Keratinocyte (primary cell): ENCODE data around the gene FXR1. TPM values are rescaled to one million over a fixed set of nuclear protein-coding genes. Genes with fewer than 3 reads are reported as not detected.

Experiments used
- DNase-seq: peaks from one replicate; pipeline ENCODE4 v3.0.0-alpha.2; 2011; ENCODE audit warnings: low read depth, missing footprints, low spot score
- FAIRE-seq: peaks from 2 replicates; lab custom pipeline; 2011; peaks lifted over from hg19 to GRCh38; lab: Jason Lieb, UNC
- H2AFZ ChIP-seq: 2 replicates; pipeline ENCODE4 v1.6.0; 2012; ENCODE audit warnings: low read length, control low read depth, inconsistent platforms; ENCODE audit not compliant: control insufficient read depth
- H3K27ac ChIP-seq: 2 replicates; pipeline ENCODE4 v1.5.1; 2011; ENCODE audit warnings: low read length; ENCODE audit not compliant: control insufficient read depth, insufficient read depth
- H3K27me3 ChIP-seq: 3 replicates; pipeline ENCODE4 v1.6.0; 2011; ENCODE audit warnings: low read length; ENCODE audit not compliant: control insufficient read depth, insufficient read depth; ENCODE audit errors: extremely low read depth
- H3K36me3 ChIP-seq, 2 experiments: 2 replicates in 1 of 2; 3 replicates in 1 of 2; pipeline ENCODE4 v1.5.1; 2011; ENCODE audit warnings: low read length in 2 of 2, mild to moderate bottlenecking in 1 of 2; ENCODE audit not compliant: control insufficient read depth in 2 of 2, insufficient read depth in 2 of 2; ENCODE audit errors: extremely low read depth in 1 of 2
- H3K4me1 ChIP-seq: 3 replicates; pipeline ENCODE4 v1.5.1; 2011; ENCODE audit warnings: low read length; ENCODE audit not compliant: control insufficient read depth, insufficient read depth; ENCODE audit errors: extremely low read depth
- H3K4me2 ChIP-seq: 3 replicates; pipeline ENCODE4 v1.6.0; 2011; ENCODE audit warnings: low read depth, low read length; ENCODE audit not compliant: control insufficient read depth, insufficient read depth; ENCODE audit errors: extremely low read depth
- H3K4me3 ChIP-seq, 3 experiments: fragments of 200-600 bp in 1 of 3; sonication (generic) in 1 of 3; 2 replicates in 2 of 3; 3 replicates in 1 of 3; pipeline ENCODE4 v1.5.1; 2011 to 2016; ENCODE audit warnings: low read length in 3 of 3, mild to moderate bottlenecking in 3 of 3, control low read depth in 2 of 3, inconsistent platforms in 1 of 3, low read depth in 1 of 3, mixed read lengths in 1 of 3, mixed run types in 1 of 3, moderate library complexity in 1 of 3; ENCODE audit not compliant: control insufficient read depth in 2 of 3, insufficient read depth in 2 of 3; ENCODE audit errors: extremely low read depth in 1 of 3
- H3K79me2 ChIP-seq: 2 replicates; pipeline ENCODE4 v1.6.0; 2012; ENCODE audit warnings: low read length; ENCODE audit not compliant: control insufficient read depth, insufficient read depth
- H3K9ac ChIP-seq: 3 replicates; pipeline ENCODE4 v1.6.0; 2011; ENCODE audit warnings: low read length; ENCODE audit not compliant: control insufficient read depth, insufficient read depth; ENCODE audit errors: extremely low read depth
- H3K9me1 ChIP-seq: 3 replicates; pipeline ENCODE4 v1.6.0; 2011; ENCODE audit warnings: low read length; ENCODE audit not compliant: control insufficient read depth, insufficient read depth; ENCODE audit errors: extremely low read depth
- H3K9me3 ChIP-seq: 2 replicates; pipeline ENCODE4 v1.5.1; 2012; ENCODE audit warnings: low read depth, low read length; ENCODE audit not compliant: control insufficient read depth
- H4K20me1 ChIP-seq: 3 replicates; pipeline ENCODE4 v1.6.0; 2011; ENCODE audit warnings: low read length; ENCODE audit not compliant: control insufficient read depth, insufficient read depth; ENCODE audit errors: extremely low read depth
- CTCF ChIP-seq, 3 experiments: IDR thresholded peaks in 1 of 3; conservative IDR thresholded peaks in 1 of 3; optimal IDR thresholded peaks in 1 of 3; 2 replicates in 2 of 3; 3 replicates in 1 of 3; pipeline versions ENCODE3 to v1.5.1; 2011; ENCODE audit warnings: low read length in 3 of 3, mild to moderate bottlenecking in 3 of 3, moderate library complexity in 2 of 3, control low read depth in 1 of 3, inconsistent platforms in 1 of 3; ENCODE audit not compliant: insufficient read depth in 2 of 3; ENCODE audit errors: extremely low read depth in 1 of 3
- EZH2 ChIP-seq: IDR thresholded peaks from one replicate; pipeline ENCODE4 v1.6.1; 2012; ENCODE audit warnings: inconsistent platforms, mild to moderate bottlenecking, low read length, moderate library complexity
- dilution Hi-C: fragments of 300-500 bp; cut with MboI; formaldehyde crosslinking; loops from one replicate; pipeline ENCODE4 v1.7.0; 2020; ENCODE audit warnings: low sequenced_read_pairs; ENCODE audit not compliant: extremely low pct_ligation_motif_present
- polyA plus RNA-seq, 5 experiments: library from polyadenylated mRNA; depleted of rRNA in 3 of 5; stranded (reverse) in 3 of 5; stranded (forward) in 1 of 5; unstranded in 1 of 5; fragments of >200 nt; gene quantifications; 1 replicate in 1 of 5; 2 replicates in 3 of 5; 3 replicates in 1 of 5; pipeline versions ENCODE4 v1.2.1 to v1.2.3, GENCODE V29; 2011 to 2012; ENCODE audit warnings: missing spikeins in 2 of 5, low read depth in 1 of 5, low replicate concordance in 1 of 5

FXR1 gene
- polyA plus RNA-seq, 1 donor (not counting 4 experiments of a cell fraction or from before 2014, with no cell fraction given): 125 TPM

- Histone ChIP-seq H3K79me2 (no peaks in the 10 kb centered on the region), H3K9me3 (no peaks in the 10 kb centered on the region), H2AFZ (no peak overlapping the region), H3K4me3 (no peak overlapping the region), H3K9ac (no peak overlapping the region), H3K4me1 (no peaks in the 10 kb centered on the region), H3K4me2 (no peak overlapping the region), H3K9me1 (no peaks in the 10 kb centered on the region), H3K27me3 (no peaks in the 10 kb centered on the region), H3K36me3 (no peaks in the 10 kb centered on the region), H3K27ac (no peak overlapping the region), H4K20me1 (no peaks in the 10 kb centered on the region)
- TF ChIP-seq EZH2: no peak
- no peak for TF ChIP-seq CTCF (optimal IDR thresholded peaks at IDR 0.05 in 1 of 3, IDR thresholded peaks at IDR 0.05 in 1 of 3, conservative IDR thresholded peaks at IDR 0.05 in 1 of 3; ENCODE audit: extremely low read depth in 1 of 3, insufficient read depth in 2 of 3, low read length in 3 of 3)
- DNase-seq: no peak
- FAIRE-seq: no peak
- dilution Hi-C loops: no loop called here
Measured at GRCh38 chr3:181017690-181018089, 105.2 kb downstream of the FXR1 start.

GRCh38 chr3:181025204-181025603 lies 112.7 kb downstream of the FXR1 start:
- no peak overlapping the region for H3K4me3 ChIP-seq
- no peaks in the 10 kb centered on the region for H4K20me1 ChIP-seq
- H3K36me3 ChIP-seq: no peaks in the 10 kb centered on the region
- H3K9me3 ChIP-seq: no peaks in the 10 kb centered on the region
- H3K9me1 ChIP-seq: no peaks in the 10 kb centered on the region
- H3K9ac ChIP-seq: no peak overlapping the region
- H3K4me1 ChIP-seq: no peaks in the 10 kb centered on the region
- H3K4me2 ChIP-seq: no peak overlapping the region
- dilution Hi-C loops: no loop called here
- H3K27ac ChIP-seq: no peak overlapping the region
- H3K79me2 ChIP-seq: no peaks in the 10 kb centered on the region
- no peak overlapping the region for H2AFZ ChIP-seq
- DNase-seq (no peak), FAIRE-seq (no peak)
- H3K27me3 ChIP-seq: no peaks in the 10 kb centered on the region
- TF ChIP-seq EZH2: no peak
- no peak for TF ChIP-seq CTCF (optimal IDR thresholded peaks at IDR 0.05 in 1 of 3, IDR thresholded peaks at IDR 0.05 in 1 of 3, conservative IDR thresholded peaks at IDR 0.05 in 1 of 3; ENCODE audit: extremely low read depth in 1 of 3, insufficient read depth in 2 of 3, low read length in 3 of 3)
